WI38 (cell line): ENCODE measurements around the gene BCAS3.
A peak's percentile ranks its signal among the peaks of the same experiment; 100 is the strongest.

ENCODE experiments used
- H3K4me3 ChIP-seq: 2 replicates; pipeline ENCODE4 v1.5.1; 2011; ENCODE audit warnings: low read depth, mild to moderate bottlenecking, control low read depth, low read length
- TF ChIP-seq, protein P1 (sequence below): IDR thresholded peaks from 2 replicates; pipeline ENCODE4 v1.5.1; 2012; ENCODE audit warnings: low read depth, mild to moderate bottlenecking, control low read depth, low read length

BCAS3 gene

DNA sequence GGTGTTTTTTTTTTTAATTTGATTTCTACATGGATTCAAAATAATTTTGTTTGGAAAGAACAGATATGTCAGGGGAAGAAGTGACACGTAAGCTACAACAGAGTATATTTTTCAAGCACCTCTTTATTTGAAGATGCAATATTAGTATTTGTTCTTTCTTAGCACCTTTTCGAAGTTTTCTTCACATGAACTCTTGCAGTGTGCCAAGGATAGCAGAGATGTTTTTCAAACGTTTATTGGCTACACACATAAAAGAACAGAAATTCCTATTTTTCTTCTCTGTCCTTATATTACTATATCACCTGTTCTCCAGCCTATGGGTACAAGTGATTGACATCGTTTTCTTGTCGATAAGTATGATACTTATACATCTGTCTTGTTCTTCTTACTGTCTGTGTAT, 529.3 kb downstream of the BCAS3 start:
- H3K4me3 ChIP-seq, result no peak overlapping the region
- TF ChIP-seq, protein P1, sequence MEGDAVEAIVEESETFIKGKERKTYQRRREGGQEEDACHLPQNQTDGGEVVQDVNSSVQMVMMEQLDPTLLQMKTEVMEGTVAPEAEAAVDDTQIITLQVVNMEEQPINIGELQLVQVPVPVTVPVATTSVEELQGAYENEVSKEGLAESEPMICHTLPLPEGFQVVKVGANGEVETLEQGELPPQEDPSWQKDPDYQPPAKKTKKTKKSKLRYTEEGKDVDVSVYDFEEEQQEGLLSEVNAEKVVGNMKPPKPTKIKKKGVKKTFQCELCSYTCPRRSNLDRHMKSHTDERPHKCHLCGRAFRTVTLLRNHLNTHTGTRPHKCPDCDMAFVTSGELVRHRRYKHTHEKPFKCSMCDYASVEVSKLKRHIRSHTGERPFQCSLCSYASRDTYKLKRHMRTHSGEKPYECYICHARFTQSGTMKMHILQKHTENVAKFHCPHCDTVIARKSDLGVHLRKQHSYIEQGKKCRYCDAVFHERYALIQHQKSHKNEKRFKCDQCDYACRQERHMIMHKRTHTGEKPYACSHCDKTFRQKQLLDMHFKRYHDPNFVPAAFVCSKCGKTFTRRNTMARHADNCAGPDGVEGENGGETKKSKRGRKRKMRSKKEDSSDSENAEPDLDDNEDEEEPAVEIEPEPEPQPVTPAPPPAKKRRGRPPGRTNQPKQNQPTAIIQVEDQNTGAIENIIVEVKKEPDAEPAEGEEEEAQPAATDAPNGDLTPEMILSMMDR, result no peak

DNA sequence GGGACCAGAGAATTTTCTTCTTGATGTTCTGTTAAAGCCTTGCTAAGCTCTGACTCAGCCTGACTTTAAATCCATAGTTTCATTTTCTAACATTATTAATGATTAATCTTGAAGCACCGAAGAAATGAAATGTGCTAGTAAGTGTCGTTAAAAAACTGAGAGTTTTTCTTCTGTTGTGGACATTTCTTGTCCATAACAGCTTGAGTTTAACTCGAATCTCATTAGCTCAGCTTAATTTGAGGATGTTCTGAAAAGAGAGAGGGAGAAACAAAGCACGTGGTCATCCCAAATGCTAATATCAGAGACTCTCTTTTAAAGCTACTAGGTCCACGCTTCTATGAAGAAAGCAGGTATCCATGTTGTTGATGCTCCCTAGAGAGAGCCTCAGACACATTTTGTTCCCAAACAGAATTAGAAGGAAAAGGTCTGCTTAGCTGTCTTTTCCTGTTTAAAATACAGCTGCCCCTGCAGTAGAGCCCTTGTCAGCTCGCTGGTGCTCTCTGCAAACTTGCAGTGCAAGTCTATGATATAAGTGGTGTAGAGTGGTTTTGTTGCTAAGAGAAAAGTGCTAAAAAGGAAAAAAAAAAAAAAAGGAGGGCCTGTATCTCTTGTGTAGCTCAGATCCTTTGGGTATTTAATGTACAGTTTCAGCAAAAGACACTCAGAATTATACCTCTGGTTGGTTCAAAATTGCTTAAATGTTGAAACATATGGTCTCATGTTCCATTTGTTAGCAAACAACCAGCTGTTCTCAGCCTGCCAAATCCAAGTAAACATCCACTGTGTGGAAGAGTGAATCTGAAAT, 530.9 kb downstream of the BCAS3 start:
- peak overlapping the region; percentile 33 for H3K4me3 ChIP-seq
- TF ChIP-seq, protein P1, result no peak

DNA sequence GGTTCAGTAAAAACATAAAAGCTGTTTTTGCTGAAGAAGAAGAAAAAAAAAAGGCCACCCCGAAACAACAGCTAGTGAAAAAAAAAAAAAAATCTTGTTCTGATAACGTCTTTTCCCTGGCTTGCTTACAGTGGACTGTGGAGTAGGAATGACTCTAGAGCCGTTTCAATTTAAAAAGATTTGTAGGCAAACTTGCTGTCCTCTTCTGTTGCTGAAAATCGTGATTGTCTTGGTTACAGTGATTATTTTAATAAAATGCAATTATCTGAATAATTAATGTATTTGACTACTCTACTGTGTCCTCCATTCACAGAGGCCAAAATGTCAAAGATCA, 531.4 kb downstream of the BCAS3 start:
- H3K4me3 ChIP-seq, result no peak overlapping the region
- TF ChIP-seq, protein P1, result no peak

DNA sequence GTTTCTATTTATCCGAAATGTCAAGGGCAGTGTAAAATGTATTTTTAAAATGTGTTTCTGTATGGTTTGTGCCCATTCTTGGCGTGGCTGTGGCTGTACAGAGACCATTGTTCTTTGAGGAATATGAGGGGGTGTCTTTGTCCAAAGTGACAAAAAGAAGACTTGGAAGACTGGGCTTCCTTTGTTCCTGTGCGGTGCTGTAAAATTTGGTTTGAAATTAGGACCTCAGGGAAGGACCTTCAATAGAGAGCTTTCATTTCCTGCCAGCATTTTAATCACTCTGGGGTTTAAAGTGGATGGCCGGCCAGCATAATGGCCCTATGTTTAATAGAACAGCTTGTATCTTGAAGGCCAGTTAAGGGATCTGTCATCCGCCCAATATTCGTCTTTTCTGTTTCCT, 531.9 kb downstream of the BCAS3 start:
- TF ChIP-seq, protein P1, result no peak
- H3K4me3 ChIP-seq, result no peak overlapping the region

DNA sequence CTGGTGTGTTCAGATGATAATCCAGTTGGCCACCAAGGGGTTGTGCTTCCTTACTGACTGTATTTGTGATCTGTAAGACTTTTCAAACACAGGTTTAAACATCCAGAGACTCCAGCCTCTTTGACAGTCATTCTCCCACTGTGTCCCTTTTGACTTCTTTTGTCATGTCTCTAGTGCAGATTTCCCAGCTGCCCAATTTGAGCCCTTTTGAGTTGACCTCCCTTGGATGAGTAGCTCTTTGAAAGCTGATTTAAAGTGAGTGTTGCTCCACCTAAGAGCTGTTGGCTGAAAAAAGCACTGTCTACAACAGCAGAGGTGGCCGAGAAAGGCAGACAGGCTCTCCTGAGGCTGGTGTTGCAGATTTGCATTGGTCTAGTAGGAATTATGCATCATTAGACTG, 533.6 kb downstream of the BCAS3 start:
- no peak overlapping the region for H3K4me3 ChIP-seq
- TF ChIP-seq, protein P1, result no peak

DNA sequence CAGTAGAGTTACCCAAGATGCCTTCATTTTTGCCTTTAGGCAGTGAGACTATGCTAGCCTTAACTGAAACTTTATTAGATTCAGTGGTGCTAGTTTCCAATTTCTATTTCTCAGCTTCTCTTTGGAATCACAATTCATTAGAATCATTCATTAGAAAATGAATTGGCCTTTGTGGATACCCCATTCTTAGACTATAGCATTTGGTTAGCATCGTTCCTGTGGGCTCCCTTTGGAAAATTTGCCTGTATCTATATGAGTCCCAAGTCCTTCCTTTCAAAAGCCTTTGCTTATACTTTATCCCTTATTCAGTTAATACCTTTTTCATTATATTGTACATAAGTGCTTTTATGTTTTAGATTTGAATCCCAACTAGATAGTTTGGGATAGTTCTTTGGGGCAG, 535.0 kb downstream of the BCAS3 start:
- TF ChIP-seq, protein P1, result no peak
- H3K4me3 ChIP-seq, result no peak overlapping the region

DNA sequence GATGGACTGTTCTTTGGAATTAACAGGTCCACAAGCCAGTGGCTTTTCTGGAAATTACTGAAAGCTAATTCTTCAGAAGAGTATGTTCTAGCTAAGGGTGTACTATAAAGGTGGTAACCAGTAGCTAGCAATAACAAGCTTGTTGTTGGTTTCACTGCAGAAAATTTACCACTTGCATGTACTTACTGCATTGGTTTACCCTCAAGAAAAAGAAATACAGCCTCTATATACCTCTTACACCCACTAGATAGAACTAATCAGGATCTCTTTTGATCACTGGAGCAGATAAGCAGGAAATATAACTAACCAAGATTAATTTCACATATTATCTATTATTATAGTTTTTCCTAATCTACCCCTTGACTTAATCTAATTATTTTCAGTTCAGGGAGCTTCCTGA, 537.1 kb downstream of the BCAS3 start:
- TF ChIP-seq, protein P1, result no peak
- H3K4me3 ChIP-seq, result no peak overlapping the region
